Cerebellar nuclear complex (tissue), 1 donor: ENCODE results near the gene ZNF605.
"Not testable (repeated sequence)": the region's sequence is repeated elsewhere in the genome, so short reads cannot be mapped to it uniquely, and the experiment has no call there.

Experiments
- DNase-seq, 2 experiments: peaks; one replicate each; lab custom pipeline; 2025; lab: John Stamatoyannopoulos, UW

The ZNF605 gene

GRCh38 chr12:132908145-132909029, 47.7 kb downstream of the ZNF605 start:
- DNase-seq = peak; percentile 12 to 76

DNA sequence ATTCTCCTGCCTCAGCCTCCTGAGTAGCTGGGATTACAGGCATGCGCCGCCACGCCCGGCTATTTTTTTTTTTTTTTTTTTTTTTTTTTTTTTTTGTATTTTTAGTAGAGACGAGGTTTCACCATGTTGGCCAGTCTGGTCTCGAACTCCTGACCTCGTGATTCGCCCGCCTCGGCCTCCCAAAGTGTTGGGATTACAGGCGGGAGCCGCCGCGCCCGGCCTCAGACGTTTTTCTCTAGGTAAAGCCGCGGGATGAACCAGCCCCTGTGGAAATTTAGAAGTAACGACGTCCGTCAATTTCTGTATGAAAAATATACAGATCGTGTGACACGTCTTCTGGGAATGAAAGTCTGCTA, 48.3 kb downstream of the ZNF605 start:
- not testable (repeated sequence) for DNase-seq

- no peak for DNase-seq
Measured at GRCh38 chr12:132907216-132907615, 48.9 kb downstream of the ZNF605 start.

DNA sequence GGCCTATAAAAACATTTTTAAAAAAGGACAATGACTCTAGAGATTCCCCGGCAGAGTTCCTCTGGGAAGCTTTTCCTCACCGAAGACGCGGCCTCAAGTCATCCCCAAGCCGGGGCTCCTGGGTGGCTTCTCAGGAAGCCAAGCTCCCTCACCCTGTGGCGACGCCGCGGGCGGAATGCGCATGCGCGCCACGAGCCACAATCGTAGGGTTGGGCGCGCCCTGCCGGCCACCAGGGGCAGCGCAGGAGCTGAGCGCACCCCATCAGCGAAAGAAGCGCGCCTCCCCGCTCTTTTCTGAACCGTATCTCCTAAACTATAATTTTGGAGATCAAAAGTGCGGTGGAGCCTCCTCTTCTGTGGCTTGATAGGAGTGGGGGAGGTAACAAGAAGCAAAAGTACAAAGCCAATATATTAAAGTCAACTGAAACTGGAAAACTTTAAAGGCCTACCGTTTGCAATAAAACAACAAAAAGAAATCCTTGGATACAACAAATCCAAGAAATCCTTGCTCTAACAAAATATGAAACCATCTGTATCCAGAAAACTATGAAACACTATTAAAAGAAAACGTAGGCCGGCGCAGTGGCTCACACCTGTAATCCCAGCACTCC, 51.3 kb downstream of the ZNF605 start:
- no peak for DNase-seq

DNA sequence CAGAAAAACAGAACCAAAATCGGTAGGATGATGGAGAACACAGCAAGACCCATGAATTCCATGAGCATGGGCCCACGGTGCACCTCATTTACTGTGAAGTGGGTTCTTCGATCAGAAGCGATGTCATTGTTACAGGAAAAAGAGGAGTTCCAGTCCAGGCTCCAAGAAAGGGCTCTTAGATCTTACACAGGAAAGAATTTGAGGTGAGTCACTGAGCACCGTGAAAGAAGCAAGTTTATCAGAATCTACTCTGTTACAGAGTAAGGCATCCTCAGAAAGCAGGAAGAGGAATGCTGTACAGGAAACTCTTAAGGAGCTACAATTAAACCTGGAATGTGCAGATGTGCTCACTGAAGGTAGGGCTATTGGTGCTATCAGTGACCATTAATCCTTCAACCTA, 57.1 kb downstream of the ZNF605 start:
- no peak for DNase-seq

DNA sequence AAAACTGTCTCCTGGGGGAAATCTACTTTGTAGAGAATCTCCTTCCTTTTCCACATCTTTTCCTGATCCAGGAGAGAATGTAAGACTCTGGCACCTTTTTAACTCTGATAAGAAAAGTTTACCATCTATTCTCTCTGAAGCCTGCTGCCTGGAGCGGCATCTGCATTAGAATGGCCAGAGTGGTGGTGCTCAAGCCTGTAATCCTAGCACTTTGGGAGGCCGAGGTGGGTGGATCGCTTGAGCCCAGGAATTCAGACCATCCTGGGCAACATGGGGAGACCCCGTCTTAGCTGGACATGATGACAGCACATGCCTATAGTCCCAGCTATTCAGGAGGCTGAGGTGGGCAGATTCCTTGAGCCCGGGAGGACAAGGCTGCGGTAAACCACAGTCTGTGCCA, 67.3 kb downstream of the ZNF605 start:
- DNase-seq = no peak

GRCh38 chr12:132887513-132888351, 68.4 kb downstream of the ZNF605 start, which contains the start of gene CHFR:
Gene CHFR, minus strand, starts transcription at chr12:132887605. Its CDS starts 277 bp downstream, at chr12:132887328.
- DNase-seq = peak; percentile 71 to 81

DNA sequence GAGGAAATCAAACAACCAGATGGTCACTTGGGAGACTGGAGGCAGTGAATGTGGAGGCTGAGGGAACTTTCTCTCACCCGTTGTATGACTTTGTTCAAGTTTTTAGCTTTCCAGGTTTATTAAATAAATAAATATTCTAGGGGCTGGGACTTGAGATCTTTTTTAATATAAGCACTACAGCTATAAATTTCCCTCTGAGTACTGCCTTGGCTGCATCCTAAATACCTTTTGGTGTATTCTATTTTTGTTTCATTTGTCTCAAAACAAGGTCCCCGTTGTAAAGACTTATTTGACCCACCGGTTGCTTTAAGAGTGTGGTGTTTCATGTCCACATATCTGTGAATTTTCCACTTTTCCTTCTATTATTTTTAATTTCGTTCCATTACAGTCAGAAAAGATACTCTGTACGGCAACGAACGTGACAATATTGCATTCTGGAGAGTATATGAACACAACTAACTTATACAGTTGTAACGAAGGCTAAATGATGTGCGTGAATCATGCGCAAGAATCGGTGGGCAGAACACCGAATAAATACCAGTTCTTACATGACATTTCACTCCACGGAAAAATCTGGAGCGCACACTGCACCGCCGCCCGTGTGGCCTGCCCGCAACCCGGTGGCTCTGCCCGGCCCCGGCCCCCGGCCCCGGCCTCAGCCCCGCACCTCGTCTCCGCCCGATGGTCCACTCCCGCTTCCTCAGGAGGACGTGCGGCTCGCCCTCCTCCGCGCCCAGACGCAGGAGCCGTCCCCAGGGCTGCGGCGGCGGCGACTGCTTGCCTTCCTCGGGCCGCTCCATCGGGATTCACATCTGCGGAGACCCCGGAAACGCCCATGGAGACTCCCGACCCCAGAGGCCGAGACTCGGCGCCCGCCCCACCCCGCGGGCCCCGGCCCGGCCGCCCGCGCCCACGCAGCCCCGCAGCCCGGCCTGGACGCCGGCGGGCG, 69.3 kb downstream of the ZNF605 start:
- DNase-seq = no peak

DNA sequence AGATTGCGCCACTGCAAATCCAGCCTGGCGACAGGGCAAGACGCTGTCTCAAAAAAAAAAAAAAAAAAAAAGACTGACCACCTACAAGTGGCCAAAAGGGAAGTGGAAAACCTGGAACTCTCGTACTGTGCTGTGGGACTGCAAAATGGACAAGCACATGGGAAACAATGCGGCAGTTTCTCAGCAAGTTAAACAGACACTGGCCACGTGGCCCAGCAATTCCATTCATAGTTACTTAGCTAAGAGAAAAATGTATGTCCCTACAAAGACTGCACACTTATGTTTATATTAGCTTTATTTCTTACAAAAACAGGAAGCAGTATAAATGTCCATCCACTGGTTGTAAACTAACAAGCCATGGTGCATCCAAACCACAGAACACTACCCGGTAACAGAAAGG, 74.3 kb downstream of the ZNF605 start:
- no peak for DNase-seq

DNA sequence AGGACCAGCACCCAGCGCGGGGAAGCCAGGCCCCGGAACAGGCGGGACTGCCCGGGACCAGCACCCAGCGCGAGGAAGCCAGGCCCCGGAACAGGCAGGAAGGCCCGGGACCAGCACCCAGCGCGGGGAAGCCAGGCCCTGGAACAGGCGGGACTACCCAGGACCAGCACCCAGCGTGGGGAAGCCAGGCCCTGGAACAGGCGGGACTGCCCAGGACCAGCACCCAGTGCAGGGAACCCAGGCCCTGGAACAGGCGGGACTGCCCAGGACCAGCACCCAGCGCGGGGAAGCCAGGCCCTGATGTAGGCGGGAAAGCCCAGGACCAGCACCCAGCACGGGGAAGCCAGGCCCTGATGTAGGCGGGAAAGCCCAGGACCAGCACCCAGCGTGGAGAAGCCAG, 81.5 kb downstream of the ZNF605 start:
- DNase-seq = not testable (repeated sequence)

GRCh38 chr12:132874175-132874574, 81.9 kb downstream of the ZNF605 start:
- no peak for DNase-seq

- no peak for DNase-seq
Measured at GRCh38 chr12:132873724-132874123, 82.4 kb downstream of the ZNF605 start.

GRCh38 chr12:132872975-132873421, 83.1 kb downstream of the ZNF605 start:
- DNase-seq = no peak

- no peak for DNase-seq
Measured at GRCh38 chr12:132872073-132872855, 83.8 kb downstream of the ZNF605 start.

- DNase-seq = no peak
Measured at GRCh38 chr12:132869551-132869950, 86.6 kb downstream of the ZNF605 start.
